Measurements from ENCODE around the gene TMEM239.

Gene TMEM239

DNA sequence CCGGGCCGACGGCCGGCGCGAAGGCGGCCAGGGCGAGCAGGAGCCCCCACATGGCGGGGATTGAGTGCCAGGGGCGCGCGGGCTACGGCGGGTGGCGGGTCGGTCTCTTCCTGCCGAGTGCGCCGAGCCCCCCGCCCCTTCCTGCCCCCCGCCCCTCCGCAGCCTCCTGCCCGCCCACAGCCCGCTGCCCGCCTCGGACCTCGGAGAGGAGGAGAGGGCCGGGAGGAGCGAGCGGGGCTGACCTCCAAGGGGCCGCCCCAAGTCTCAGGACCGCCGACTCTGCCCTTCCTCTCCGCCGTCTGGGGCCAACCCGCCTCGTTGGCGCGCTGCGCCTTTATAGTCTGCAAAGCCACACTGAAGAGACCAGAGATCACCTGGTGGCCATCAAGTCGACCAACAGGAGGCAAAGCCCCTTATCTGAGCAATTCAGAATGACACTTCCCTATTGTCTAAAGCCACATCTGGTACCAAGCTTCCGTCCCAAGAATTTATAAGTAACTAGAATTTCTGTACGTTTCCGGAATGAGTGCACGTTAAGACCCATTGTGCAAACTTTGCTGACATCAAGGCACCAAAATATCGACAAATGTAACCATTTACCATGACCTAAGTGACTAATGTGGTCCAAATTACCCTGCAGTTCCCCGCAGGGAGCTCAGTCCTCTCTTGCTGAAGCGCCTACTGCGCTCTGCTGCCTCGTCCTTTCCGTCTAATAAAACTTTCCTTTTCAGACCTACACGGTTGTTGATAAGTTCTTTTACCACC is 15.5 kb upstream of the TMEM239 start, which contains the start of gene CPXM1:
Gene CPXM1, minus strand, starts transcription at position 107 of the 765 bp plus-strand sequence. Its CDS starts 55 bp downstream, at position 52.
- TF ChIP-seq CTCF (conservative IDR thresholded peaks at IDR 0.05) = no peak
- H3K27ac ChIP-seq = no peak within 1 kb of the TSS

GRCh38 chr20:2801286-2801728 is 14.9 kb upstream of the TMEM239 start:
- H3K27ac ChIP-seq = no peak overlapping the region
- TF ChIP-seq CTCF (conservative IDR thresholded peaks at IDR 0.05) = no peak

- H3K27ac ChIP-seq = no peak overlapping the region
- TF ChIP-seq CTCF (conservative IDR thresholded peaks at IDR 0.05) = no peak
Observed at GRCh38 chr20:2804041-2804828, 11.9 kb upstream of the TMEM239 start.

DNA sequence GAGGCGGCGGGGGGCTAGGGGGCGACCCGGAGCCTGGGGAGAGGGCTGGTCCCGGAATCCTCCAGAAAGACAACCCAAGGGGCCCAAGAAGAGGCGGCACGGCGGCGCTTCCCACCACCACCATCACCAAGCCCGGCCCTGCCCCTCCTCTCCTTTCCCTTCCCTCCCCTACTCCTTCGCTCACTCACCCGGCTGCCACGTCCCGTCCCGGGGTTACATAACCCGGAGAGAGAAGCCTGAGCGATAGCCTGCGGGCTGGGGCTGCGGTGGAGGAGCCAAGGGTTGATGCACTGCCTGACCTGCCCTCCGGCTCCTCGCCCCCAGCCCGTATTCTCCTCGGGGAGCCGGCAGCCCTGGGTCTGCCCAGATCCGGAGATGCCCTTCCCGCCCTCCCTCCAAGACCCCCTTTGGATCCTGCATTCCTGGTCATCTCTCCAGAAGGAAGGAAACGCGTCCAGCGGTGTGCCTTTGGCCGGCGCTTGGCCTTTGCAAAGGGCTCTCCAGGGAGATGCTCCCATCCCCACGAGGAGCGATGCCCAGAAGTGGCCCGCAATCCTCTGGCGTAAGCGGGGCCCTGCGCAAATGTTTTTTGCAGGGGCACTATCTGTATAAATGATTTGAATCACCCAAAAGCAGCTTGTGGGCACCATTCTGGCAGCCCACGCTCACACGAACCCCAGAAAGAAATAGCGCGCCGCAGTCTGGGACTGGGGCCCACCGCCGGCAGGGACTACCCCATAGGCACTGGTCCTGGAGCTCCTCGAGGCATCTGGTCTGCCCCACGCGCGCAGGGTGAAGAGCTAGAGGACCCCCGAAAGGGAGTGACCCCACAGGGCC is 11.1 kb upstream of the TMEM239 start:
- no peak overlapping the region for H3K27ac ChIP-seq
- TF ChIP-seq CTCF (conservative IDR thresholded peaks at IDR 0.05) = no peak

- no peak overlapping the region for H3K27ac ChIP-seq
- TF ChIP-seq CTCF (conservative IDR thresholded peaks at IDR 0.05) = no peak
Observed at GRCh38 chr20:2805689-2806350, 10.3 kb upstream of the TMEM239 start.

DNA sequence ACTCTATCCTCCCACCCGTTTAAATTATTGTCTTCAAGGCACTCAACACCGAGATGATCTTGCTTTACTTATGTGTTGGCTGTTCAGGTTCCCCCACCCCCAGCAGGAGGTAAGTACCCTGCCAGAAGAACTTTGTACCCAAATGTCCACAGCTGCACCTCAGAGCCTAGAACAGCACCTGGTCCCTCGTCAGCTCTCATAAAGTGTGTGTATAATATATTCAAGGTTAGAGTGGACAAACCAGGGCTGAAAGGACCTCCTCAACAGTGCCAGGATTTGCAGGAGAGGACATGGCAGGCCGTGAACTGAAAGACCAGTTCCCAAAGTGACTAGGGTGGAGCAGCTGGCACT is 9.8 kb upstream of the TMEM239 start:
- no peak overlapping the region for H3K27ac ChIP-seq
- no peak for TF ChIP-seq CTCF (conservative IDR thresholded peaks at IDR 0.05)
